ENCODE data around the gene TAF1B. TPM values are rescaled to one million over a fixed set of nuclear protein-coding genes. Genes with fewer than 3 reads are reported as not detected.
"Not testable (repeated sequence)": the region's sequence is repeated elsewhere in the genome, so short reads cannot be mapped to it uniquely, and the experiment has no call there.

TAF1B gene
- total RNA-seq, 1 donor from 2014 or later, result 86.3 TPM

DNA sequence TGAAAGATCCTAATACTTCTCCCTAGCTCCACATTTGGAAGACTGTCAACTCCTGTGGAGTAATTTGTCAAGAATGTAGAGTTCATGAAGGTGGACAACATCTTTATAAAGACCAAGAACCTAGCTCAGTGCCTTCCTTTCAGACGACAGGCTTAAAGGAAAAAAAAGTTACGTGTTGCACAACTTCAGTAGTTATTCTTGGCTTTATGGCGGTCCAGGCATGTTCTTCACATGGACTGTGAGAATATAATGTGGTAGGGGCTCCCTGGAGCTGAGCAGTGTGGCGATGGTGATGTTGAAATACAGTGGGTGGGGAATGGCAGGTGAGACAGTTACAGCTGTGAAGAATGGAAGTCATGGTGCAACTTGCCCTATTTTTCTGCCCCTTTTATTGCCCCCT is 3.9 kb downstream of the TAF1B start:
- no peak for TF ChIP-seq EZH2 (IDR thresholded peaks at IDR 0.05)
- TF ChIP-seq CTCF (IDR thresholded peaks at IDR 0.05), result no peak
- TF ChIP-seq EZH2phosphoT487 (IDR thresholded peaks at IDR 0.05), result no peak
- Mint-ChIP-seq H3K27me3 (ENCODE audit: insufficient read depth, low read depth) (peaks cover 2% of the 10 kb centered on the region), H3K36me3 (peaks cover 26% of the 10 kb centered on the region), H3K4me3 (no peak overlapping the region), H3K4me1 (peaks cover 18% of the 10 kb centered on the region), H3K9me3 (no peaks in the 10 kb centered on the region), H3K27ac (no peak overlapping the region)
- H3K4me2 ChIP-seq, result no peak overlapping the region
- H3K9ac ChIP-seq, result no peak overlapping the region
- peaks cover 64% of the 10 kb centered on the region for H3K79me2 ChIP-seq (ENCODE audit: low read depth)
- H3K36me3 ChIP-seq, result peaks cover 21% of the 10 kb centered on the region
- no peaks in the 10 kb centered on the region for H3K27me3 ChIP-seq
- no peak for DNase-seq (ENCODE audit: low spot score)
- H3K4me3 ChIP-seq, result no peak overlapping the region
- H3F3A ChIP-seq (ENCODE audit: low read depth), result peaks cover 22% of the 10 kb centered on the region
- no peak overlapping the region for H2AFZ ChIP-seq (replicated peaks)
- peaks cover 15% of the 10 kb centered on the region for H3K4me1 ChIP-seq
- H3K9me3 ChIP-seq (ENCODE audit: low read depth), result no peaks in the 10 kb centered on the region
- peaks cover 40% of the 10 kb centered on the region for H4K20me1 ChIP-seq (ENCODE audit: low read depth)
- H3K27ac ChIP-seq, result no peak overlapping the region

DNA sequence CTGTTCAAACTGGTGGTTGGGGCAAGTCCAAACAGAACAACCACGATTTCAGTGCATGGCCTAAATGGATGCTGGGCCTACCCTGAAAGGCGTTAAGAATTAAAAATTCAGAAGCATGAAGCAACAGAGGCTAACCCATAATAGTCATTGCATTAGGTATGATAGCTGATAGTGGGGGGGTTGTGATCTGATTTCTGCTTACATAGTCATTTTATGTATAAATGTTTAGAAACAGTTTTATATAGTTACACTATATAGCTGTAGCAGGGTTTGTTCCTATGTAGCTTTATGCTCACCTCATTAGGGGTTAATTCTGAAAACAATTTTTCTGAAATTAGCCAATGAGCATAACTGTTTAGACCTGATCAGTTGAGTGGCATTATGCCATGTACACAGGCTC is 9.6 kb downstream of the TAF1B start:
- Histone ChIP-seq H3K36me3 (peaks cover 67% of the 10 kb centered on the region), H3K9me3 (ENCODE audit: low read depth) (peaks cover 4% of the 10 kb centered on the region), H3K79me2 (ENCODE audit: low read depth) (peaks cover 21% of the 10 kb centered on the region), H3K9ac (no peak overlapping the region), H3K27ac (no peak overlapping the region), H4K20me1 (ENCODE audit: low read depth) (peaks cover 8% of the 10 kb centered on the region), H3K4me3 (no peak overlapping the region), H3K27me3 (no peaks in the 10 kb centered on the region), H3K4me2 (no peak overlapping the region), H3K4me1 (peaks cover 1% of the 10 kb centered on the region), H3F3A (ENCODE audit: low read depth) (no peaks in the 10 kb centered on the region), H2AFZ (replicated peaks) (no peak overlapping the region)
- peaks cover 16% of the 10 kb centered on the region for H3K9me3 Mint-ChIP-seq
- H3K36me3 Mint-ChIP-seq, result peaks cover 62% of the 10 kb centered on the region
- TF ChIP-seq EZH2 (IDR thresholded peaks at IDR 0.05), result no peak
- TF ChIP-seq CTCF (IDR thresholded peaks at IDR 0.05), result no peak
- H3K4me1 Mint-ChIP-seq, result no peaks in the 10 kb centered on the region
- no peaks in the 10 kb centered on the region for H3K27me3 Mint-ChIP-seq (ENCODE audit: insufficient read depth, low read depth)
- no peak for DNase-seq (ENCODE audit: low spot score)
- no peak overlapping the region for H3K4me3 Mint-ChIP-seq
- no peak overlapping the region for H3K27ac Mint-ChIP-seq

- no peak overlapping the region for H2AFZ ChIP-seq (replicated peaks)
- no peak overlapping the region for H3K4me3 ChIP-seq
- Mint-ChIP-seq H3K4me3 (no peak overlapping the region), H3K4me1 (no peaks in the 10 kb centered on the region), H3K27me3 (ENCODE audit: insufficient read depth, low read depth) (peaks cover 2% of the 10 kb centered on the region), H3K36me3 (peaks cover 86% of the 10 kb centered on the region), H3K9me3 (peaks cover 56% of the 10 kb centered on the region), H3K27ac (no peak overlapping the region)
- TF ChIP-seq EZH2phosphoT487 (IDR thresholded peaks at IDR 0.05), result no peak
- no peak overlapping the region for H3K9ac ChIP-seq
- H3K79me2 ChIP-seq (ENCODE audit: low read depth), result no peaks in the 10 kb centered on the region
- no peaks in the 10 kb centered on the region for H3K27me3 ChIP-seq
- no peak overlapping the region for H3K27ac ChIP-seq
- no peak for DNase-seq (ENCODE audit: low spot score)
- H3K9me3 ChIP-seq (ENCODE audit: low read depth), result peaks cover 36% of the 10 kb centered on the region
- H3F3A ChIP-seq (ENCODE audit: low read depth), result no peaks in the 10 kb centered on the region
- H4K20me1 ChIP-seq (ENCODE audit: low read depth), result no peaks in the 10 kb centered on the region
- no peaks in the 10 kb centered on the region for H3K4me1 ChIP-seq
- no peak overlapping the region for H3K4me2 ChIP-seq
- peaks cover 75% of the 10 kb centered on the region for H3K36me3 ChIP-seq
Observed at GRCh38 chr2:9857814-9858729, 14.8 kb downstream of the TAF1B start.

DNA sequence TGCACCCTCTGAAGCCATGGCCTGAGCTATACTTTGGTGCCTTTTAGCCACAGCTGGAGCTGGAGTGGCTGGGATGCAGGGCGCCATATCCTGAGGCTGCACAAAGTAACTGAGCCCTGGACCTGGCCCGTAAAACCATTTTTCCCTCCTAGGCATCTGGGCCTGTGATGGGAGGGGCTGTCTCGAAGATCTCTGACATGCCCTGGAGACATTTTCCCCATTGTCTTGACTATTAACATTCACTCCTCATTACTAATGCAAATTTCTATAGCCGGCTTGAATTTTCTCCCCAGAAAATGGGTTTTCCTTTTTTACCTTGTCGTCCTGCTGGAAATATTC is 15.4 kb downstream of the TAF1B start:
- H3K9me3 Mint-ChIP-seq, result peaks cover 60% of the 10 kb centered on the region
- no peaks in the 10 kb centered on the region for H3K27me3 ChIP-seq
- H3K4me1 ChIP-seq, result no peaks in the 10 kb centered on the region
- no peak overlapping the region for H2AFZ ChIP-seq (replicated peaks)
- H3K27ac ChIP-seq, result no peak overlapping the region
- H3K9me3 ChIP-seq (ENCODE audit: low read depth), result peaks cover 36% of the 10 kb centered on the region
- H3K4me3 Mint-ChIP-seq, result no peak overlapping the region
- TF ChIP-seq EZH2phosphoT487 (IDR thresholded peaks at IDR 0.05) (no peak), CTCF (IDR thresholded peaks at IDR 0.05) (no peak), EZH2 (IDR thresholded peaks at IDR 0.05) (no peak)
- H3F3A ChIP-seq (ENCODE audit: low read depth), result no peaks in the 10 kb centered on the region
- H3K4me3 ChIP-seq, result no peak overlapping the region
- DNase-seq (ENCODE audit: low spot score), result no peak
- no peaks in the 10 kb centered on the region for H3K4me1 Mint-ChIP-seq
- peaks cover 2% of the 10 kb centered on the region for H3K27me3 Mint-ChIP-seq (ENCODE audit: insufficient read depth, low read depth)
- H3K4me2 ChIP-seq, result no peak overlapping the region
- H3K36me3 ChIP-seq, result peaks cover 69% of the 10 kb centered on the region
- no peaks in the 10 kb centered on the region for H3K79me2 ChIP-seq (ENCODE audit: low read depth)
- no peak overlapping the region for H3K9ac ChIP-seq
- no peaks in the 10 kb centered on the region for H4K20me1 ChIP-seq (ENCODE audit: low read depth)
- H3K27ac Mint-ChIP-seq, result no peak overlapping the region
- peaks cover 83% of the 10 kb centered on the region for H3K36me3 Mint-ChIP-seq

GRCh38 chr2:9860922-9861580 is 17.8 kb downstream of the TAF1B start:
- H3K36me3 Mint-ChIP-seq, result peaks cover 60% of the 10 kb centered on the region

More at GRCh38 chr2:9860922-9861580, 17.8 kb downstream of the TAF1B start:
- H3K27me3 Mint-ChIP-seq (ENCODE audit: insufficient read depth, low read depth); H3F3A ChIP-seq (ENCODE audit: low read depth); H3K9ac ChIP-seq; H3K4me1 Mint-ChIP-seq; H3K27ac ChIP-seq; H3K4me3 Mint-ChIP-seq; H3K4me1 ChIP-seq; H3K79me2 ChIP-seq (ENCODE audit: low read depth); H4K20me1 ChIP-seq (ENCODE audit: low read depth); H3K4me3 ChIP-seq; H3K27me3 ChIP-seq; H3K4me2 ChIP-seq; H2AFZ ChIP-seq (replicated peaks); H3K27ac Mint-ChIP-seq; DNase-seq (ENCODE audit: low spot score): not testable (repeated sequence)
- H3K9me3 Mint-ChIP-seq, result peaks cover 63% of the 10 kb centered on the region
- Histone ChIP-seq H3K9me3 (ENCODE audit: low read depth) (peaks cover 36% of the 10 kb centered on the region), H3K36me3 (peaks cover 47% of the 10 kb centered on the region)

Data from neural progenitor cell (in vitro differentiated cells).